Left kidney (tissue), 8 donors: ENCODE measurements around the gene AFM. TPM values are rescaled to one million over a fixed set of nuclear protein-coding genes. Genes with fewer than 3 reads are reported as not detected.

Source experiments
- DNase-seq: peaks from one replicate; pipeline ENCODE4 v3.0.0-alpha.2; 2013
- long read RNA-seq, 8 donors: transcript quantifications; one replicate each; lab custom pipeline, GENCODE V29; 2026
- polyA plus RNA-seq: library from polyadenylated mRNA; unstranded; fragments of 120-200 nt; gene quantifications from one replicate; pipeline ENCODE4 v1.2.1, GENCODE V29; 2013; ENCODE audit not compliant: insufficient read length

Gene AFM, protein sequence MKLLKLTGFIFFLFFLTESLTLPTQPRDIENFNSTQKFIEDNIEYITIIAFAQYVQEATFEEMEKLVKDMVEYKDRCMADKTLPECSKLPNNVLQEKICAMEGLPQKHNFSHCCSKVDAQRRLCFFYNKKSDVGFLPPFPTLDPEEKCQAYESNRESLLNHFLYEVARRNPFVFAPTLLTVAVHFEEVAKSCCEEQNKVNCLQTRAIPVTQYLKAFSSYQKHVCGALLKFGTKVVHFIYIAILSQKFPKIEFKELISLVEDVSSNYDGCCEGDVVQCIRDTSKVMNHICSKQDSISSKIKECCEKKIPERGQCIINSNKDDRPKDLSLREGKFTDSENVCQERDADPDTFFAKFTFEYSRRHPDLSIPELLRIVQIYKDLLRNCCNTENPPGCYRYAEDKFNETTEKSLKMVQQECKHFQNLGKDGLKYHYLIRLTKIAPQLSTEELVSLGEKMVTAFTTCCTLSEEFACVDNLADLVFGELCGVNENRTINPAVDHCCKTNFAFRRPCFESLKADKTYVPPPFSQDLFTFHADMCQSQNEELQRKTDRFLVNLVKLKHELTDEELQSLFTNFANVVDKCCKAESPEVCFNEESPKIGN
- 16.7 TPM for polyA plus RNA-seq
- long read RNA-seq, donor 1, result 0 reads
- long read RNA-seq, donor 2, partial matches to known transcripts, result 0 of 2 reads
- long read RNA-seq, donor 2, other reads (novel, unspliced or antisense), result 0 of 2 reads
- long read RNA-seq, donor 3, partial matches to known transcripts, result 0 of 1 reads
- long read RNA-seq, donor 3, other reads (novel, unspliced or antisense), result 0 of 1 reads
- long read RNA-seq, donor 4, result 0 reads
- long read RNA-seq, donor 5, partial matches to known transcripts, result 0 of 2 reads
- long read RNA-seq, donor 5, other reads (novel, unspliced or antisense), result 0 of 2 reads
- long read RNA-seq, donor 6, partial matches to known transcripts, result 0 of 1 reads
- long read RNA-seq, donor 6, other reads (novel, unspliced or antisense), result 0 of 1 reads
- long read RNA-seq, donor 7, partial matches to known transcripts, result 0 of 2 reads
- long read RNA-seq, donor 7, other reads (novel, unspliced or antisense), result 0 of 2 reads
- long read RNA-seq, donor 8, result 0 reads

DNA sequence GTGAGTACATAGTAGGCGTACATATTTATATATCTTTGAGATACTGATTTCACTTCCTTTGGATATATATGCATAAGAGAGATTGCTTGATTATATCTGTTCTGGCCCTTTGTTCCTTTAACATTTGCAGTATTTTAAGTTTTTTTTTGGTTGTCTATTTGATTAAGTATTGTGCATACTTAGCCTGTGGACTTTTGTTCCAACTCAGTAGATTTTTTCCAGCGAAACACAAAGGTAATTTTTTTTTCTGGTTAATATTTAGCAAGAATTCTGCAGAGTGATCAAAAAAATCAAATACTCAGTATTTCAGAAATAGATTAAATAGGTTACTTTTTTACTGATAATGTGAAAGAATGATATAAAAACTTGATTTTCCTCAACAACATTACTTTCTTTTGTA lies at the start of gene AFM:
Gene AFM, plus strand, starts transcription at position 388 of the 400 bp plus-strand sequence. CDS start 31 bp downstream, outside the sequence.
- DNase-seq, result no peak

DNA sequence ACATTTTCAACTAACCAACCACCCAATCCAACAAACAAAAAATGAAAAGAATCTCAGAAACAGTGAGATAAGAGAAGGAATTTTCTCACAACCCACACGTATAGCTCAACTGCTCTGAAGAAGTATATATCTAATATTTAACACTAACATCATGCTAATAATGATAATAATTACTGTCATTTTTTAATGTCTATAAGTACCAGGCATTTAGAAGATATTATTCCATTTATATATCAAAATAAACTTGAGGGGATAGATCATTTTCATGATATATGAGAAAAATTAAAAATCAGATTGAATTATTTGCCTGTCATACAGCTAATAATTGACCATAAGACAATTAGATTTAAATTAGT lies 49.8 kb upstream of the AFM start:
- no peak for DNase-seq

DNA sequence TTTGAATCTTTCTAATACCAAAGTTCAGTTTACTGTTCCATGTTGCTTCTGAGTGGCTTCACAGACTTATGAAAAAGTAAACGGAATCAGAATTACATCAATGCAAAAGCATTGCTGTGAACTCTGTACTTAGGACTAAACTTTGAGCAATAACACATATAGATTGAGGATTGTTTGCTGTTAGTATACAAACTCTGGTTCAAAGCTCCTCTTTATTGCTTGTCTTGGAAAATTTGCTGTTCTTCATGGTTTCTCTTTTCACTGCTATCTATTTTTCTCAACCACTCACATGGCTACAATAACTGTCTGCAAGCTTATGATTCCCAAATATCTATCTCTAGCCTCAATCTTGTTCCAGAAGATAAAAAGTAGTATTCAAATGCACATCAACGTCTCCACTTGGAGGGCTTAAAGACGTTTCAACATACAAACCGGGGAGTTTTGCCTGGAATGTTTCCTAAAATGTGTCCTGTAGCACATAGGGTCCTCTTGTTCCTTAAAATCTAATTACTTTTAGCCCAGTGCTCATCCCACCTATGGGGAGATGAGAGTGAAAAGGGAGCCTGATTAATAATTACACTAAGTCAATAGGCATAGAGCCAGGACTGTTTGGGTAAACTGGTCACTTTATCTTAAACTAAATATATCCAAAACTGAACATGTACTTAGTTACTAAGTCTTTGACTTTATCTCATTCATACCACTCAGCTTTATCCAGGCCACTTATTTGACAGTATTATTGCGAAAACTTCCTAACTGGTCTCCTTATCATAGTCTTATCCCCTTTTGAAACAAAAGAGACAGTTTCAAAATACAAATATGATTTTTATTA lies 49.2 kb upstream of the AFM start:
- no peak for DNase-seq

DNA sequence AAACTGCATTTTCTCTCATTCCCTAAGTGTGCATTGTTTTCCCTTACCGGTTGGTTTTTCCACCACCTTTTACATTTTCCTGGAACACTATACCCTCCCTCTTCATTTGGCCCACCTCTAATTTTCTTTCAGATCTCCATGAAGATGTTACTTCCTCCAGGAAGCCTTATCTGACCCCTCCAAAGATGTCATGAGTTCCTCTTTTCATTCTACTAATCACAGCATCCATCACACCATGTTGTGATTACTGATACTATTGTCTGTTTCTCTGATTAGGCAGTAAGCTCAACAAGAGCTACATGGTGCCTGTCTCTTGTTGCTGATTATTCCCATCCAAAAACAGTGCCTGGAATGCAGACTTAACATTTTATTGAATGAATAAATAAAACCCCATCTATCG lies 48.4 kb upstream of the AFM start:
- DNase-seq, result no peak

DNA sequence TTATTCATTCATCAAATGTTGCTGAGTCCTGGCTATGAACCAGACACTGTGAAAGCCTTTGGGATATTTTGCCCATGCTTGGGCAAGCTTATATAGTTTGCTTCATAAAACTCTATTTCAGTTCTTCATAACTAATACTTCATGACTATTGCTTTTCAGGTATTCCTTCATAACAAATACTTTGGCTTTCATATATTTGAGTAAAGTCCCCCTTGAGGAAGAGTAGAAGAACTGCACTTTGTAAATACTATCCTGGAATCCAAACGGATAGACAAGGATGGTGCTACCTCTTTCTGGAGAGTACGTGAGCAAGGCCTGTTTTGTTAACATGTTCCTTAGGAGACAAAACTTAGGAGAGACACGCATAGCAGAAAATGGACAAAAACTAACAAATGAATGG lies 47.2 kb upstream of the AFM start:
- DNase-seq, result no peak

DNA sequence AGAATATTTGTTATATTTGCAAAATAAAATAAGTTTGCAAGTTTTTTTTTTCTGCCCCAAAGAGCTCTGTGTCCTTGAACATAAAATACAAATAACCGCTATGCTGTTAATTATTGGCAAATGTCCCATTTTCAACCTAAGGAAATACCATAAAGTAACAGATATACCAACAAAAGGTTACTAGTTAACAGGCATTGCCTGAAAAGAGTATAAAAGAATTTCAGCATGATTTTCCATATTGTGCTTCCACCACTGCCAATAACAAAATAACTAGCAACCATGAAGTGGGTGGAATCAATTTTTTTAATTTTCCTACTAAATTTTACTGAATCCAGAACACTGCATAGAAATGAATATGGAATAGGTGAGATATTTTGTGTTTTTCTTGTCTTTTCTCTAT lies 45.6 kb upstream of the AFM start, which contains the start of gene AFP:
Gene AFP, plus strand, starts transcription at position 238 of the 400 bp plus-strand sequence. Its CDS starts 42 bp downstream, at position 280.
- DNase-seq, result no peak

DNA sequence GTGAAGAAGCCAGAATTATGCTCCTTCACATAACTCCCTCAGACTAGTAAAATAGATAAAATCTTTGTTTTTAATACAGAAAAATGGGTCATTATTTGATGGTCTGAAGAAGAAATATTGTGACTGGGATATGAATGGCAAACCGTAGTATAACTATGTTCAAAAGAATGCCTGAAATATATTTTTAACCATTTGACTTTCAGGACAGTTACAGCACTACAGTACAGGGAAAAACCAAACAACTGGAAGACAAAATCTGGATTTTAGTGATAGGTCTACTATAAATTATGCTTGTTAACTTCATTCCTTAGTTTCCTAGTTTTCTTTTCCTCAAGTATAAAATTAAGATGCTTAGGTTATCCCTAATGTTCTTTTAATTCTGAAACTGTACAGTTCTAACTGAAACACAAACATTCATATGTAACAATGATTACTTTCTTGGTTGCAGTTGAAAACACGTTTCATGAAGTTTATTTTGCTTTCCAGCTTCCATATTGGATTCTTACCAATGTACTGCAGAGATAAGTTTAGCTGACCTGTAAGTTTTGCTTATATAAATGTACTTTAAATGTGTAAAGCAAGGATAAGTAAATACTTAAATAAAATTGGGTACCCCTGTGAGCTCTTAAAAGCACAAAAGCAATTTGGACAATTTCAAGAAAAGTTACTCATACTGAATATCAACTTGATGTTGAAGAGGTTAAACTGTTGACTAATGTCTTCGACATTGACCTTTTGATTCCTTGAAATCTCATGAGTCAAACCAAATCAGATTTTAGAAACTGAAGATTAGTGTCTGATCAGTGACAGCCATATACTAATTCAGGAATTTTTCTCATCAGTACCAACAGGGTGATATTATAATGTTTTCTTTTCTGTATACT lies 44.6 kb upstream of the AFM start:
- no peak for DNase-seq

DNA sequence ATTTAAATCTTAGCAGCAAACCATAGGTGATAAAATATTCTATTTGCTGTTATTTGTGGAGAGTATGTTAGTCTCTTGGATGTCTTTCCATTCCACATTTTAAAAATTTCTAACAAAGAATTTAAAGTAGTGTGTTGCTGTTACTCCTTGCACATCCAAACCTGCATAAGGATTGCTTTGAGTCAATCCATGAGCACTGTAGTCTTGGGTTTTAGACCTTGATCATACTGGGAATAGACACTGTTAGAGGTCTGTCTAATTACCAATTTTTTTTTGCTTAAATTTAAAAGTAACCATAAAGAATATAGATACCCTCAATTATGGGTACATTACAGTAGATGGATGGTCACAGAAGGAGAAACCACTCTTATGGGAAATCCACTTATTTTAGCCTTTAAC lies 44.0 kb upstream of the AFM start:
- DNase-seq, result no peak

DNA sequence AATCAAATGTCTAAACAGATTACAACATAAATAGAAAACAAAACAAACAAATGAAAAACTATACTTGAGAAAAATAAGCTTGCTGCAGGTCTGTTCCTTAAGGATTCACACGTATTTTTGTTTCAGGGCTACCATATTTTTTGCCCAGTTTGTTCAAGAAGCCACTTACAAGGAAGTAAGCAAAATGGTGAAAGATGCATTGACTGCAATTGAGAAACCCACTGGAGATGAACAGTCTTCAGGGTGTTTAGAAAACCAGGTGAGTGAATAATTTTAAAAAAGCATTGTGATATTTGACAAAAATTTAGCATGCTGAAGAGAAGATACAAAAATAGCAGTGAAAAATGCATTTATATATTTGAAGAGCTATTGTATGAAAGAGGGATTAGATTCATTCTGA lies 43.5 kb upstream of the AFM start:
- DNase-seq, result no peak

DNA sequence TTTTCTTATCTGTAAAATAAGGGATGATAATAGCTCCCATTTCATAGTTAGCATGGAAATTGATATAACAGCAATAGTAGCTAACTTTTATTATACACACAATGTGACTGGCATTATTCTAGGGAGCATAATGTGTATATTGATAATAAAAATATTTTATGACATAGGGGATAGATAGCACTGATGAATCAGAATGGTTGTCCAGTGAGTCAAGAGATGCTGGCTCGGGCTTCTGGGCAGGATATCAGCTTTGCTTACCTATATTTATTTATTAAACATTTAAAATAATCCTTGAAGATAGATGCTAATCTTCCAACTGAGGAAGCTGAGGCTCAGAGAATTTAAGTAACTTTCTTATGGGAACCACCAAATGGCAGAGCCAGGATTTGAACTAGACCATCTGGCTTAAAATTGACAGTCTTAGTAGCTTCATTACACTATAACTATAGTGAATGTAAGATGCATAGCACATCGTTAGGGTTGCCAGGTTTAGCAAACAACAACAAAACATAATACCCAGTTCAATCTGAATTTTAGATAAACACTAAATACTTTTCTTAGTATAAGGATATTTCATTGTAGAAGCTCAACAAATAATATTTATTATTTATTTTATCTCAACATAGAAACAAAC lies 42.8 kb upstream of the AFM start:
- DNase-seq, result no peak

DNA sequence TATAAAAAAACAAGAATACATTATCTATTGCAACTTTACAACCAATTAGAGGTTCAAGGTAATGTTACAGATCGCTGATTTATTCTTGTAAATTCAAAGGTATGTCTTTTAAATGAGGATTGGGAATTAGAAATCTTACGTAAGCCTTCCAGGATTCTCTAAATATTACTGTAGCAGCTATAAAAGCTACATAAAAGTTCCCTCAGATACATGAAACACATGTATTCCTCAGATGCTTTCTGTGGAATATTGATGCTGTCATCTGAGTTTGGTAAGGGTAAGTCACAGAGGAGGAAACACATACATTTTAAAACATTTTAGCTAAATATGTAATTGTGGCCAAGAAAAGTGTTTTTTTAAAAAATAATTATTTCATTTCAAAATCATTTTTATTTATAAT lies 42.1 kb upstream of the AFM start:
- DNase-seq, result no peak

DNA sequence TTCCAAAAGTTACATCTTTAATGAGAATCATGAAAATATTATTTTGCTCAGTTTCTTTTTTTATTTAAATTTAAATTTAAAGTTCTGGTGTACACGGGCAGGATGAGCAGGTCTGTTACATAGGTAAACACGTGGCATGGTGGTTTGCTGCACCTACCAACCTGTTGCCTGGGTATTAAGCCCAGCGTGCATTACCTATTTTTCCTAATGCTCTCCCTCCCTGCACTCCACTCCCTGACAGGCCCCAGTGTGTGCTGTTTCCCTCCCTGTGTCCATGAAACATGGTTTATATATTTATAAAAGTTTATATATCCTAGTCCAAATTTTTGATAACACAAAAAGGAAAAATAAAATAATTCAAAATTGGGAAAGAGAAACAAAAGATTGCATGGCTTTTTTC lies 41.6 kb upstream of the AFM start:
- DNase-seq, result no peak

DNA sequence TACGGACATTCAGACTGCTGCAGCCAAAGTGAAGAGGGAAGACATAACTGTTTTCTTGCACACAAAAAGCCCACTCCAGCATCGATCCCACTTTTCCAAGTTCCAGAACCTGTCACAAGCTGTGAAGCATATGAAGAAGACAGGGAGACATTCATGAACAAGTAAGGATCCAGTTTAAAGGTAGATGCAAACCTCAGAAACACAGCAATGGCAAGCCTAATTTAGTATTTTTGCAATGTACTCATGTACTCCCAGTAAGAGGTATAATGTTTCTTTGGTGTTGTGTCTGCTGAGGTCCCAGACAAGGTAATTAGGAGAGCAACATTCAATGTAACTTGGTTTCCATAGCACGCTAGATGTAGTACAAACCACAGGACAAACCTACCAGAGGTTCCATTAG lies 40.9 kb upstream of the AFM start:
- DNase-seq, result no peak

DNA sequence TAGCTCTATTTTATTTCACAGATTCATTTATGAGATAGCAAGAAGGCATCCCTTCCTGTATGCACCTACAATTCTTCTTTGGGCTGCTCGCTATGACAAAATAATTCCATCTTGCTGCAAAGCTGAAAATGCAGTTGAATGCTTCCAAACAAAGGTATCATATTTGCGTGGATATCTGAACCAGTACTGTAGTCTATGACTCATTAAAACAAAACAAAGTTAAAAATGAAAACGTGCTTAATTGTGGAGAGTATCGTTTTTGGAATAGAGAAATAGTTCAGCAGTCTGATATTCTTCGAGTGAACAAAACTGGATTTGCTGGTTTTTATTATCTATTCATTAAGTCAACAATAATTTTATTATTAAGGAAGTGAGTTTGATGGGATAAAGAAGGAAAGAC lies 39.3 kb upstream of the AFM start:
- DNase-seq, result no peak

DNA sequence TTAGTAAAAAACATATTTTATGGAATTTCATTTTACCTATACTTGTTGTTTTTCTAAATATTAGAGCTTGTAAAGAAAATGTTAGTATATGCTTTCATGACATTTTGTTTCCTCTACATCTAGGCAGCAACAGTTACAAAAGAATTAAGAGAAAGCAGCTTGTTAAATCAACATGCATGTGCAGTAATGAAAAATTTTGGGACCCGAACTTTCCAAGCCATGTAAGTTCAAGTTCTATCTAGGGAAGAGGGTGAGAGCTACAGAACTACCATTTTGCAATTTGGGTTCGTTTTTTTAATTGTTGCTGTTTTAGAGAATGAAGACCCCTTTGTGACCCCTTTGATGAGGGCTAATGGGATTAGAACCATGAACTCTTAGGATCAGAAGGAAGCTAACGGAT lies 38.3 kb upstream of the AFM start:
- no peak for DNase-seq

DNA sequence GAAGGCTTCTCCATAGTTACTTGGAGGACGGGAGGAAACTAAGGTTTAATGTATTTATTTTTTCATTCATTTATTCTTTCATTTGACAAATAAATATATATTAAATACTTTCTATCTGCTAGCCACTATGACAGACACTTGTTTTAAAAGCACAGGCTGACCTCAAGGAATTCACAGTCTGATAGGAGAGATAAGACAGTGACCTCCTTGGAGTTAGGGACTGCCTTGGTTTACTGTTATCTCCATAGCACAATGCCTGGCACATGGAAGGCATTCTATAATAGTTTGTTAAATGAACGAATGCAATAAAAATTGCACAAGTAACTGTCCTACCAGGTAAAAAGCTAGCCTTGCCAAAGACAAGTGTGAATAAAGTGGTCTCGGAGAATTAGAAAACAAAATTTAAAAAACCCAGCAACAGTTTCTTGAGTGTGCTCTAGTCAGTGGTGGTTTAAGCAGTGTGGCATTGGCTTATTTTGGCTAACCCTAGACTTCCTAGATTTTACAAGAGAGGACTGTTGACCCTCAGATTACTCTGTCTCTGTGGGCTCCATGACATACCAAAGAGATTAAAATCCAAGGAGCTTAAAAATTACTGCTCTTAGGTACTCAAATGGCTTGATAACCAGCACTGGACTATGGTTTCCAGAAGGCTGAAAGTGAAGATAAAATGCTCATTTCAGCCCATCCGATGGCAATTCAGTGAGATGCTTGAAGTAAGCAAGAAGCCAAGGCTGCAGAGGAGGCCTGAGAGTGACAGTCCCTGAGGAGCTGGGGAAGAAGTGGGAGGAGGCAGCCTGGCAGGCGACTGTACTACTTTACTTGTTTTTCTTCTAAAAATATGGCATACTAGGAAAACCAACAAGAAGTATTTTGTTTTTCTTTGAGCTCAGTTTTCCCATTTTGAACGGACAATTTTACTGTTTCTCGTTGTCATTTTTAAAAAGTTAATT lies 35.9 kb upstream of the AFM start:
- DNase-seq, result no peak

DNA sequence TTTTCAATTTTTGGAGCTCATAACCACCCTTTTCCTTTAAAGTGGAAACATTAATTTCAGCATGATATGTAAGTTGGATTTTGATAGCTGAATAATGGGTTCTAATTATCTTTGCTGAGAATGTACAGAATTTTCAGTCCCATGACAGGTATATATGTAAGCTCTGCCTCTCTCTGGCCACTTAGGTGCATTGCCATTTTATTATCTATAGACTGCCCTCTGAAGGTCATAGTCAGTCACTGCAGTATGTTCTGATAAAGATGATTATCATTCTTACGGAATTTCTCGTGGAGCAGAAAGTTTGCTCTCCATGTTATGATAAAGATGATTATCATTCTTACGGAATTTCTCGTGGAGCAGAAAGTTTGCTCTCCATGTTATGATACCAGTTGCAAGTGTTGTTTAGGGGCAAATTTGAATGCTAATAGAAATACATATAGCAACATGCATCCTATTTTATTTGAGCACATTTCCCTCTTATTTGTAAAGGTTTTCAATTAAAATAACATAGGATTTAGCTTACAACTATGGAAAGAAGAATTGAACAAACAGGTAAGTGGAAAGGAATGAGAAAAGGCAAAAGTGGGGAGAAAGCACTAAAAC lies 35.1 kb upstream of the AFM start:
- DNase-seq, result peak; percentile 15

DNA sequence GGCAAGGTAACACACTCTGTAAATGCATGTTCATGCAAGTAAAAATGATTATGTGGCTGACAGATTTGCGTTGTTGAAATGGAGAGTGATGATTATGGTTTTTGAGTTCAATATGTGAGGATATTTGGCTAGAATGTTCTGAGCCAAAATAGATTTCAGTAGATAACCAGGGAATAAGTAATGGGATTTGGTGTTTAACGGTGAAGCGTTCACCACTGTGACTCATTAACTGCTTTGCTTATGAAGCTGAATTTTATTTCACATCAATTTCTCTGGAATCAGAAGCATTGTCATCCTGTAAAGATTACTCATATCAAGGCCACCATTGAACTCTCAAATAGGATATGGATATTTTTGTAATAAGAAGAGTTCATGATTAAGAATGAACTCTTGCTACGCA lies 33.9 kb upstream of the AFM start:
- DNase-seq, result no peak
